ENCODE data around the gene TEPSIN.

DNA sequence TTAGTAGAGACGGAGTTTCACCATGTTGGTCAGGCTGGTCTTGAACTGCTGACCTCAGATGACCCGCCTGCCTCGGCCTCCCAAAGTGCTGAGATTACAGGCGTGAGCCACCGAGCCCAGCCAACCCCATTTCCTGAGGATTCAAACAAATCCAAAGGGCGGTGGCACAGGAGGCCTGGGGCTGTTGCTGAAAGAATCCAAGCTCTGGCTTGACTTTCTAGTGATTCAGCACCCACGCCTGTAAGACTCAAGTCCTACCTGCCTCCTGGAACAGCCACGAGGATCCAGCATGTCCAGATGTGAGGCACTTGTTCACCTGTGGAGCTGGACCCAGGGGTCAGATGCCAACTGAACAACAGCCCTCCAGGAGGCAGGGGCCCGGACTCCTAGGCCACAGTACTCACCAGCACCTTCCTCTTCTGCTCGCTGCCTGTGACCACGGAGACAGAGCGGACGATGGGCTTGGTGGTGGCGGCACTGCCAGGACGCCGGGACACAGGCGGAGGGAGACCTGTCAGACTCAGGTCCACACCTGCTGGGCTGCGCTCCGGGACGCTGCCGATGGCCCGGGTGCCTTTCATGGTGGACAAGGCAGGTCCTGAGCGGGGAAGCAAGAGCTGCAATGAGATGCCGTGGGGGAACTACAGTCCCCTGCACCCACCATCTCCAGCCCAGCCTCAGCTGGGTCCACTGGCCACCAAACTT lies 19.2 kb downstream of the TEPSIN start:
- TF ChIP-seq, protein P1, sequence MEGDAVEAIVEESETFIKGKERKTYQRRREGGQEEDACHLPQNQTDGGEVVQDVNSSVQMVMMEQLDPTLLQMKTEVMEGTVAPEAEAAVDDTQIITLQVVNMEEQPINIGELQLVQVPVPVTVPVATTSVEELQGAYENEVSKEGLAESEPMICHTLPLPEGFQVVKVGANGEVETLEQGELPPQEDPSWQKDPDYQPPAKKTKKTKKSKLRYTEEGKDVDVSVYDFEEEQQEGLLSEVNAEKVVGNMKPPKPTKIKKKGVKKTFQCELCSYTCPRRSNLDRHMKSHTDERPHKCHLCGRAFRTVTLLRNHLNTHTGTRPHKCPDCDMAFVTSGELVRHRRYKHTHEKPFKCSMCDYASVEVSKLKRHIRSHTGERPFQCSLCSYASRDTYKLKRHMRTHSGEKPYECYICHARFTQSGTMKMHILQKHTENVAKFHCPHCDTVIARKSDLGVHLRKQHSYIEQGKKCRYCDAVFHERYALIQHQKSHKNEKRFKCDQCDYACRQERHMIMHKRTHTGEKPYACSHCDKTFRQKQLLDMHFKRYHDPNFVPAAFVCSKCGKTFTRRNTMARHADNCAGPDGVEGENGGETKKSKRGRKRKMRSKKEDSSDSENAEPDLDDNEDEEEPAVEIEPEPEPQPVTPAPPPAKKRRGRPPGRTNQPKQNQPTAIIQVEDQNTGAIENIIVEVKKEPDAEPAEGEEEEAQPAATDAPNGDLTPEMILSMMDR (IDR thresholded peaks at IDR 0.05), result no peak
- no peak for TF ChIP-seq POLR2A (IDR thresholded peaks at IDR 0.05)
